HUES64 (cell line): ENCODE data around the gene SYTL2. TPM values are rescaled to one million over a fixed set of nuclear protein-coding genes. Genes with fewer than 3 reads are reported as not detected.
A peak's percentile ranks its signal among the peaks of the same experiment; 100 is the strongest.
"Not testable (repeated sequence)": the region's sequence is repeated elsewhere in the genome, so short reads cannot be mapped to it uniquely, and the experiment has no call there.

Experiments
- H3K27ac ChIP-seq: 2 replicates; pipeline ENCODE4 v1.7.0; 2013; ENCODE audit warnings: low read depth, low read length, inconsistent platforms
- H3K27me3 ChIP-seq: 2 replicates; pipeline ENCODE4 v1.6.1; 2013; ENCODE audit warnings: mild to moderate bottlenecking, low read length; ENCODE audit not compliant: insufficient read depth
- H3K36me3 ChIP-seq: 2 replicates; pipeline ENCODE4 v1.6.1; 2013; ENCODE audit warnings: mild to moderate bottlenecking, low read length; ENCODE audit not compliant: insufficient read depth
- H3K4me1 ChIP-seq: 2 replicates; pipeline ENCODE4 v1.6.1; 2013; ENCODE audit warnings: mild to moderate bottlenecking, low read length, moderate library complexity; ENCODE audit not compliant: insufficient read depth
- H3K4me3 ChIP-seq: 2 replicates; pipeline ENCODE4 v1.5.1; 2013; ENCODE audit warnings: mild to moderate bottlenecking, low read length, moderate library complexity
- H3K9ac ChIP-seq: 2 replicates; pipeline ENCODE4 v1.6.1; 2013; ENCODE audit warnings: mild to moderate bottlenecking, low read depth, low read length
- H3K9me3 ChIP-seq: 2 replicates; pipeline ENCODE4 v1.6.1; 2013; ENCODE audit warnings: low read depth, low read length; ENCODE audit not compliant: insufficient read depth
- WGBS: fragments of 150-250, 120-280 bp; methylation state at CpG from one replicate; pipeline ENCODE4 v1.1.7; 2013; ENCODE audit warnings: missing lambda C conversion rate; 5-methylcytosine and 5-hydroxymethylcytosine counted together
- polyA plus RNA-seq, 2 experiments: library from polyadenylated mRNA; stranded (reverse); fragments of 50-300 nt; gene quantifications; one replicate each; pipeline ENCODE4 v1.2.3, GENCODE V29; 2013

Gene SYTL2, protein sequence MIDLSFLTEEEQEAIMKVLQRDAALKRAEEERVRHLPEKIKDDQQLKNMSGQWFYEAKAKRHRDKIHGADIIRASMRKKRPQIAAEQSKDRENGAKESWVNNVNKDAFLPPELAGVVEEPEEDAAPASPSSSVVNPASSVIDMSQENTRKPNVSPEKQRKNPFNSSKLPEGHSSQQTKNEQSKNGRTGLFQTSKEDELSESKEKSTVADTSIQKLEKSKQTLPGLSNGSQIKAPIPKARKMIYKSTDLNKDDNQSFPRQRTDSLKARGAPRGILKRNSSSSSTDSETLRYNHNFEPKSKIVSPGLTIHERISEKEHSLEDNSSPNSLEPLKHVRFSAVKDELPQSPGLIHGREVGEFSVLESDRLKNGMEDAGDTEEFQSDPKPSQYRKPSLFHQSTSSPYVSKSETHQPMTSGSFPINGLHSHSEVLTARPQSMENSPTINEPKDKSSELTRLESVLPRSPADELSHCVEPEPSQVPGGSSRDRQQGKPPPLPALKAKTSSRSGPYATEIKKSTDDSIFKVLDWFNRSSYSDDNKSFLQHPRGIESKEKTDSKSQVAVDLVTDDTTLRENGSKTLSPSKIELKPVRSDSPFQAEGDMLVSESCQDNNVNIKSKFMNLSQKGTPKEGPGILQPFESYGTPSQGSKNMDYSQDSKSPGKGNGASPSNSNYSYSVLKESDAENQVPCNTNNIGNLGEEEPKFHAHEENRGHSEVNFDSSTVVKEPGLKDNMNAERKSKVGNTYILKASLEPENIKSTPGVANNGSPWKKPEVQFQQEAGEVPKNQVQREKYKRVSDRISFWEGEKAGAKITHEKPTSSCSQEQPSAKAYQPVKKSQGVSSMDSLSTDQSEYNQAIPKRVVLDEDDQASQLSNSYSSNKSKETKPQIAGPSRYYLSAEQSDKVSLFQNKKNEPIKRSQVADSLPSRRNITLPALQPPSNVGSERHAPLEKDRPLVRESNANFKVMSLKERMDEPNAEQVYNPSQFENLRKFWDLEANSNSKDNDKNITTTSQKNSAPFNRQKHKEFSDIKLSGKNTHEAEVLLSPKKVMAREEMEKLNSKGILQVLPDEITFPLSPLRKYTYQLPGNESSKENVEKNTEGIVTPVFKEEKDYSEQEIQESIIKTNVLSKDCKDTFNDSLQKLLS (N-terminal part only)
- polyA plus RNA-seq (2013, experiment 1 of 2): 5.4 TPM
- 7.9 TPM for polyA plus RNA-seq (2013, experiment 2 of 2)

DNA sequence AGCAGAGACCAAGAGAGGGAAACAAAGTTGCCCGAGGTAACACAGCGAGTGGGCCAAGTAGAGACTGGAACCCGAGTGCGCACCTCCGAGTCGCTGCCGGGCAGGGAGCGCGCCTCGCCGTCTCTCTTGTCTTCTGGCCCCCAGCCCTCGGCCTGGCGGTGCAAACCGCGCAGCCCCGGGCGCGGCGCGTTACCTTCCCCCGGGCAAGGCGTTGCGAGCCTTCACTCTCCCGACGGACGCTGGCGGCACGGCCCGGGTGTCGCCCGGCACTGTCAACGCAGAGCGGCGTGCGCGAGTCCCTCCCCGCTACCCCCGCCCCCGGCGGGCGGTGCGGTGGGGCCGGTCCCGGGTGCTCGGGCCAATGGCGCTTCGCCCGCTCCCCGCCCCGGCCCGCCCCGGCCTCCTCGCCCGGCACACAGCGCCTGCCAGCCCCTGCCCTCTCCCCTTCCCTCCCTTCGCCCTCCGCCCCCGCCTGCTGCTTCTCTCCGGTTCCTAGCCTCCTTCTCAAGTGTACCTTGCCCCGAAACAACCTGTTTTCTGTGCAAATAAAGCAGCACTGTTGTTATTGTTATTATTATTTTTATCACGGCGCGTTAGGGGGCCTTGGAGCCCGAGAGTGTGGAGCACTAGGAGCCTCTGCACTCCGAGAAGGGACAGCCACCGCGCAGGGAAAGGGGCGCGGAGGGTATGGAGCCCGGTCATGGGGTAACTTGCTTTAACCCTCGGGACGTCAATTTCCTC, at the start of gene SYTL2:
TSS of gene SYTL2 (minus strand) at position 271 of the 741 bp plus-strand sequence. CDS start 53,416 bp downstream, outside the sequence.
- H3K9ac ChIP-seq: peak within 1 kb of the TSS; percentile 25; the same call in 1 of the 2 replicates
- H3K4me3 ChIP-seq: peak within 1 kb of the TSS; percentile 81
- no peak within 1 kb of the TSS for H3K27ac ChIP-seq
- no peaks in the 10 kb centered on the region for H3K36me3 ChIP-seq
- no peaks in the 10 kb centered on the region for H3K9me3 ChIP-seq
- H3K27me3 ChIP-seq: peaks cover 42% of the 10 kb centered on the region
- H3K4me1 ChIP-seq: peaks cover 11% of the 10 kb centered on the region
- WGBS: under 1% methylated on average over 72 of the region's 72 CpGs

DNA sequence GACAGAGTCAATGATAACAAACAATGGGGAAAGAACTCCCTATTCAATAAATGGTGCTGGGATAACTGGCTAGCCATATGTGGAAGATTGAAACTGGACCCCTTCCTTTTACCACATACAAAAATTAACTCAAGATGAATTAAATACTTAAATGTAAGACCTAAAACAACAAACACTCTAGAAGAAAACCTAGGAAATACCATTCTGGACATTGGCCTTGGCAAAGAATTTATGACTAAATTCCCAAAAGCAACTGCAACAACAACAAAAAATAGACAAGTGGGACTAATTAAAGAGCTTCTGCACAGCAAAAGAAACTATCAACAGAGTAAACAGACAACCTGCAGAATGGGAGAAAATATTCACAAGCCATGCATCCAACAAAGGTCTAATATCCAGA, 48.6 kb upstream of the SYTL2 start:
- H3K36me3 ChIP-seq, H3K9ac ChIP-seq, H3K9me3 ChIP-seq, H3K4me3 ChIP-seq, H3K4me1 ChIP-seq, H3K27ac ChIP-seq, H3K27me3 ChIP-seq: not testable (repeated sequence)

DNA sequence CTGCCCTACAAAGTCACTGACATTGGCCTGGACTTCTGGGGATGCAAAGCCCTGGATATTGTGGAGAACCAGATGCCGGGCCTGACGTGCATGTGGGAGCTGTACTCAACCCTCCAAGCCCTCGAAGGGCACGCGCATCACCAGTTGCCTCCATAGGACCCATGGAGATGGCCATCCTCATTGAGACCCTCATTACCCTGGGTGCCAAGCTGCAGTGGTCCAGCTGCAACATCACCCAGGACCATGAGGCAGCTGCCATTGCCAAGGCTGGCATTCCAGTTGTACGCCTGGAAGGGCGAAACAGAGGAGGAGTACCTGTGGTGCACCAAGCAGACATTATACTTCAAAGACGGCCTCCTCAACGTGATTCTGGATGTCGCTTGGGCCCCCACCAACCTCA, 46.2 kb upstream of the SYTL2 start:
- H3K4me1 ChIP-seq: 0 out of 2 replicates have a peak, but pooled peaks cover 10% of the 10 kb centered on the region
- no peaks in the 10 kb centered on the region for H3K36me3 ChIP-seq
- no peak overlapping the region for H3K9ac ChIP-seq
- peaks cover 4% of the 10 kb centered on the region for H3K9me3 ChIP-seq
- H3K27me3 ChIP-seq: peaks cover 5% of the 10 kb centered on the region
- H3K4me3 ChIP-seq: no peak overlapping the region
- H3K27ac ChIP-seq: no peak overlapping the region
- 91% methylated on average over 10 of the region's 10 CpGs for WGBS

DNA sequence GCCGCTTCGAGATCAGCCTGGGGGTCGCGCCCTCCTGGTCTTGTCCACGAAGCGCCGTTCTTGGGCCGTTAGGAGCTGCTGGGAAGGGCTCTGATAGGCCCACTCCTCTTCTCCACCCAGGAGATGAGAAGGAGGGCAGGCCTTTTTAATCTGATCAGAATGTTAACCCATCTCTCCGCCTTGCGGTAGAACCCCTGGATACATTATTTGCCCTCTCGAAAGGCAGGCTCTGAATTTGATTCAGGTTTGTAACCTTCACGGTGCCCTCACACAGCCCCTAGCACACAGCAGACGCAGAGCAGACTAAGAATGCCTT, 44.4 kb upstream of the SYTL2 start, which contains the start of gene CCDC83:
TSS of gene CCDC83 (plus strand) at position 43 of the 316 bp plus-strand sequence. CDS start 9,741 bp downstream, outside the sequence.
- peaks cover 15% of the 10 kb centered on the region for H3K9me3 ChIP-seq
- H3K36me3 ChIP-seq: no peaks in the 10 kb centered on the region
- H3K4me1 ChIP-seq: 0 out of 2 replicates have a peak, but pooled peaks cover 10% of the 10 kb centered on the region
- H3K9ac ChIP-seq: peak within 1 kb of the TSS; percentile 96
- WGBS: 30% methylated on average over 13 of the region's 13 CpGs
- H3K27ac ChIP-seq: peak within 1 kb of the TSS; percentile 70
- peaks cover 5% of the 10 kb centered on the region for H3K27me3 ChIP-seq
- H3K4me3 ChIP-seq: peak within 1 kb of the TSS; percentile 84

DNA sequence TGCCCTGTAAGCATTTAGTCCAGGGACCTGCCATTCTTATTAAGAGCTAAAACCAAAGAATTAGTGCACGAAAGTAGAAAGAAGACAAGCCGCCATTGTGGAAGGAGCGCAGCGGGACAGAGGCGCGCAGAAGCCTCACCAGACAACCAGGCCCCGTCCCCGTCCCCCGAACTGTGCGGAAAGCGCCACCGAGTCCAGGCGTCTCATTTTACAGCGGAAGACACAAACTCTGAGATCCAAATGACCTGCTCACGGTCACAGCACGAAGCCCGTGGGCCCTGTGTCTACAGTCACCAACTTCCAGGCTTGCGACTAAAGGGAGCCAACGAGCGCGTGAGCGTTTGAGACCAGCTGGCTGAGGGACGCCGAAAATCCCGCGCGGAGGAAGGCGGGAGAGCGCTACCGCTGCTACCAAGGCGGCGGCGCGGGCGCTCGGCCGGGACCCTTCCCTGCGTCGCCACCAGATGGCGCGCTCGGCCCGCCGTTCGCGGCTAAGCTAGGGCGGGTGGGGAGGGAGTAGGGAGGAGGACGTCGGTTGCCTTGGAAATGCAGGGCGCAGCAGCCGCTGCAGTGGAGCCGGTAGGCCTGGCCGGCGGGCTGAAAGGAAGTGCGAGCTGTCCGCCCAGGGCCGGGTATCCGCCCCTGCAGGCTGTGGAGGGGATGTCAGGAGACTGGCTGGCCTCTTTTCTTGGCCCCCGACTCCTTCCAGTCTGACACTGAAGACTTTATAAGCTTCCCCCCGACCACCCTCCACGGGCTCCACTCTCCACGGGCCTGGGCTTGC, 43.8 kb upstream of the SYTL2 start:
- H3K9me3 ChIP-seq: peaks cover 15% of the 10 kb centered on the region
- WGBS: 2% methylated on average over 62 of the region's 62 CpGs
- H3K9ac ChIP-seq: peak overlapping the region; percentile 96
- H3K36me3 ChIP-seq: no peaks in the 10 kb centered on the region
- peak overlapping the region; percentile 70 for H3K27ac ChIP-seq
- peak overlapping the region; percentile 84 for H3K4me3 ChIP-seq
- H3K4me1 ChIP-seq: 0 out of 2 replicates have a peak, but pooled peaks cover 10% of the 10 kb centered on the region
- peaks cover 5% of the 10 kb centered on the region for H3K27me3 ChIP-seq

DNA sequence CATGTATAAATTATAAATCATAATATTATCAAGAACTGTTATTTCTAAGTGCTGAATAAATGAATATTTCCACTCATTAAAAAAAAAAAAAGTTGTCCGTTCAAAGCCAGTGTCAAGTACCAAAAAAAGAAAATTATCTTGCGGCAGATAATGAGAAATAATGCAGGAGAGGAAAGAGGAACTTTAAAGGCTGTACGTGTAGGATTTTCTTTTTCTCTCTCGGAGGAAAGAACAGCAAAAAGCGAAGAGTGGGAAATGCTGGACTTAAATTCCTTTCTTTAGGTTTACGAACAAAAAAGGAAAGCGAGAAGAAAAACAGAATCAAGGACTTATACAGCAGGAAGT, 43.2 kb upstream of the SYTL2 start:
- Histone ChIP-seq H3K4me1 (0 out of 2 replicates have a peak, but pooled peaks cover 10% of the 10 kb centered on the region), H3K9ac (peak overlapping the region; percentile 96), H3K9me3 (peaks cover 15% of the 10 kb centered on the region), H3K27ac (peak overlapping the region; percentile 70), H3K27me3 (peaks cover 5% of the 10 kb centered on the region), H3K4me3 (peak overlapping the region; percentile 84), H3K36me3 (no peaks in the 10 kb centered on the region)
- 55% methylated on average over 7 of the region's 7 CpGs for WGBS

DNA sequence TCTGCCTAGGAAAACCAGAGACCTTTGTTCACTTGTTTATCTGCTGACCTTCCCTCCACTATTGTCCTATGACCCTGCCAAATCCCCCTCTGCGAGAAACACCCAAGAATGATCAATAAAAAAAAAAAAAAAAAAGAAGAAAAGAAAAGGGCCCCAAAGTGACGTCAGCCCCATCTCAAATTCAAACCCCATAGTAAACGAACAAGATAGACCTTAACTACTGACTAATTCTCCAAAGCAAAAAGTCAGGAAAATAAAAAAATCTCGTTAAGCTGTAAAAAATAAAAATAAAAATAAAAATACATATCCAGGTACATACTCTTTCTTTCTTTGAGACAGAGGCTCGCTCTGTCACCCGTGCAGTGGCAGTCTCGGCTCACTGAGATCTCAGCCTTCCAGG, 42.6 kb upstream of the SYTL2 start:
- 95% methylated on average over 5 of the region's 7 CpGs for WGBS
- H3K4me1 ChIP-seq, H3K9ac ChIP-seq, H3K27me3 ChIP-seq, H3K4me3 ChIP-seq, H3K27ac ChIP-seq, H3K36me3 ChIP-seq: not testable (repeated sequence)
- peaks cover 15% of the 10 kb centered on the region for H3K9me3 ChIP-seq

DNA sequence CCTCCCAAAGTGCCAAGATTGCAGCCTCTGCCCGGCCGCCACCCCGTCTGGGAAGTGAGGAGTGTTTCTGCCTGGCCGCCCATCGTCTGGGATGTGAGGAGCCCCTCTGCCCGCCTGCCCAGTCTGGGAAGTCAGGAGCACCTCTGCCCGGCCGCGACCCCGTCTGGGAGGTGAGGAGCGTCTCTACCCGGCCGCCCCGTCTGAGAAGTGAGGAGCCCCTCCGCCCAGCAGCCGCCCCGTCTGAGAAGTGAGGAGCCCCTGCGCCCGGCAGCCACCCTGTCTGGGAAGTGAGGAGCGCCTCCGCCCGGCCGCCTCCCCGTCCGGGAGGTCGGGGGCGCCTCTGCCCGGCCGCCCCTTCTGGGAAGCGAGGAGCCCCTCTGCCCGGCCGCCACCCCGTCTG, 41.8 kb upstream of the SYTL2 start:
- not testable (repeated sequence) for H3K27ac ChIP-seq, H3K36me3 ChIP-seq, H3K9ac ChIP-seq, H3K4me3 ChIP-seq, H3K27me3 ChIP-seq, H3K4me1 ChIP-seq
- WGBS: 96% methylated on average over 33 of the region's 33 CpGs
- H3K9me3 ChIP-seq: peaks cover 18% of the 10 kb centered on the region

DNA sequence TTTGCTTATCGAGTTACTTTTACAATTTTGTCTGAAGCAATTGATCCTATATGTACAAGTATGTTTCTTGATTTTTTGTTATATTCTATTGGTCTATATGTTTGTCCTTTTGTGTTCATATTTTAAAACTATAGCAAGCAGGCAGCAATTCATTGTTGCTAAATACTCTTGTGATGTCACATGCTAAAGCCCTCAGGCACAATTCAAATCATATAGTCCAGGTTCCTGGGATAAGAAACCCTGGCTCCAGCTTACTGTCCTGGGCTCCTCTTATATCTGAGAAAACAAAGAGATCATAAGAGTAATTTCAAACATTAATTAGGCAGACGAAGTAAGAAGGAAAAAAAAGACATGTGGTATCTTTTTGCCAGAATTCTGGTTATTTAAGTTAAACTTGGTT, 37.6 kb upstream of the SYTL2 start:
- H3K4me3 ChIP-seq: no peak overlapping the region
- H3K9me3 ChIP-seq: peaks cover 19% of the 10 kb centered on the region
- WGBS: 90% methylated on average over 1 of the region's 2 CpGs

DNA sequence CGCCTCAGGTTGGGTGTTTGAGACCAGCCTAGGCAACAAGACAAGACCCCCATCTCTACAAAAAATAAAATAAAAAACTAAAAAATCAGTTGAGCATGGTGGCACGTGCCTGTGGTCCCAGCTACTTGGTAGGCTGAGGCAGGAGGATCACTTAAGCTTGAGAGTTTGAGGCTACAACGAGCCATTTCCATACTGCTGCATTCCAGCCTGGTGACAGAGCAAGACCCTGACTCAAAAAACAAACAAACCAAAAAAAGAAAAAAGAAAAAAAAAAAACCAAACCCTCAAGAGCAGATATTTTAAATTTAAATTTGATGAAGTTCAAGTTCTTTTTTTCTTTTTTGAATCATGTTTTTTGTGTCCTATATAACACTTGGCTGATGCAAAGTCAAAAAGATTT, 37.1 kb upstream of the SYTL2 start:
- H3K27me3 ChIP-seq: no peaks in the 10 kb centered on the region
- no peak overlapping the region for H3K27ac ChIP-seq
- no peak overlapping the region for H3K9ac ChIP-seq
- WGBS: 88% methylated on average over 3 of the region's 3 CpGs
- H3K36me3 ChIP-seq: no peaks in the 10 kb centered on the region
- H3K9me3 ChIP-seq: peaks cover 19% of the 10 kb centered on the region
- no peaks in the 10 kb centered on the region for H3K4me1 ChIP-seq
- H3K4me3 ChIP-seq: no peak overlapping the region

More for the DNA sequence above, 37.6 kb upstream of the SYTL2 start:
- Histone ChIP-seq H3K4me1 (no peaks in the 10 kb centered on the region), H3K27me3 (no peaks in the 10 kb centered on the region), H3K27ac (no peak overlapping the region), H3K36me3 (no peaks in the 10 kb centered on the region), H3K9ac (no peak overlapping the region)
